Liver (tissue), 3 donors: Measurements from ENCODE around the gene ATP6V1G3.

Experiments used
- ATF3 ChIP-seq: IDR thresholded peaks from 2 replicates; pipeline ENCODE4 v1.6.1; 2016; ENCODE audit warnings: antibody characterized with exemption
- CTCF ChIP-seq: fragments of 150-350 bp; IDR thresholded peaks from 2 replicates; pipeline ENCODE4 v1.5.1; 2017; ENCODE audit warnings: improper control_type of control experiment, low read depth, low read length; ENCODE audit not compliant: missing input control
- FOXA1 ChIP-seq: IDR thresholded peaks from 2 replicates; pipeline ENCODE4 v1.6.1; 2016; ENCODE audit warnings: antibody characterized with exemption
- RAD21 ChIP-seq, 2 donors: IDR thresholded peaks; 2 replicates each; pipeline ENCODE4 v1.6.1; 2016; ENCODE audit warnings: antibody characterized with exemption in 2 of 2, mild to moderate bottlenecking in 2 of 2
- SP1 ChIP-seq: IDR thresholded peaks from 2 replicates; pipeline ENCODE4 v1.6.1; 2018; ENCODE audit warnings: antibody characterized with exemption, mild to moderate bottlenecking
- donor health status: healthy.
- donor health status: healthy.

- TF ChIP-seq RAD21 (IDR thresholded peaks at IDR 0.05) = no peak
- no peak for TF ChIP-seq ATF3
- TF ChIP-seq SP1 = no peak
- no peak for TF ChIP-seq CTCF
- no peak for TF ChIP-seq FOXA1
Observed at GRCh38 chr1:198496216-198497143, 44.0 kb downstream of the ATP6V1G3 start.
